G401 (cell line): ENCODE measurements around the gene COL6A1. TPM values are rescaled to one million over a fixed set of nuclear protein-coding genes. Genes with fewer than 3 reads are reported as not detected.

Experiments used
- DNase-seq: peaks from one replicate; pipeline ENCODE4 v3.0.0-alpha.2; 2015; ENCODE audit warnings: low spot score
- in situ Hi-C: cut with HindIII; loops from 2 replicates; pipeline ENCODE4 v1.10.0; 2016; ENCODE audit warnings: low sequenced_read_pairs, mixed read lengths
- total RNA-seq: library from RNA; depleted of rRNA; stranded (reverse); fragments of >200 nt; shearing (Covaris generic); gene quantifications from 2 replicates; pipeline ENCODE4 v1.2.3, GENCODE V29; 2014; rRNA removed

The COL6A1 gene
- total RNA-seq, 1 experiment from 2014 or later = 85.1 TPM

DNA sequence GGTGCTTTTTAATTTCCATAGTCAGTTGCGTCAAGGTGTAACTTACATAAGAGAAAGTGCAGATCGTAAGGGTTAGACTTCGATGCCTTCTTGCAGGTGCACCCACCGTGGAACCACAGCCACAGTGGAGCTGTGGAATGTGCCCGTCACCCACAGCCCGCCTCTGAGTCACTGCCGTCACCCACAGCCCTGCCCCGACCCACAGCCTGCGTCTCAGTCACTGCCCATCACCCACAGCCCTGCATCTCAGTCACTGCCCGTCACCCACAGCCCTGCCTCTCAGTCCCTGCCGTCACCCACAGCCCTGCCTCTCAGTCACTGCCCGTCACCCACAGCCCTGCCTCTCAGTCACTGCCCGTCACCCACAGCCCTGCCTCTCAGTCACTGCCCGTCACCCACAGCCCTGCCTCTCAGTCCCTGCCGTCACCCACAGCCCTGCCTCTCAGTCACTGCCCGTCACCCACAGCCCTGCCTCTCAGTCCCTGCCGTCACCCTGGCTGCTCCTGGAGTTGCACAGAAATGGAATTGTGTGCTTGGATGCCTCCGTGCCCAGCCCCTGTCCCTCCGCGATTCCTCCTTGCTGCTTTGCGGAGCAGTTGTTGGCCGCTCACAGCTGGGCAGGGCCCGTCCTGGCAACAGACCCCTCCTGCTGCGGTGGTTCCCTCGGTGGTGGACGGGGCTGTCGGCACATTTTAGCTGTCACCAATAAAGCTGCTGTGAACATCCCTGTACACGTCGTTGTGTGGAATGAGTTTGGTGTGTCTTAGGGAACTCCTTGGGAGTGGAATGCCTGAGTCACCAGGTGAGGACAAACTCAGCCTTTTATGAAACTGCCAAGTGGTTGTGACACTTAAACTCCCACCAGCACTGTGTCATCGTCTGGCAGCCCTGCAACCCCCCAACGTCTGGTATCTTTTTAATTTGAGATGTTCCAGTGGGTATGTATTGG is 71.4 kb downstream of the COL6A1 start:
- in situ Hi-C loops = no loop called here
- no peak for DNase-seq

DNA sequence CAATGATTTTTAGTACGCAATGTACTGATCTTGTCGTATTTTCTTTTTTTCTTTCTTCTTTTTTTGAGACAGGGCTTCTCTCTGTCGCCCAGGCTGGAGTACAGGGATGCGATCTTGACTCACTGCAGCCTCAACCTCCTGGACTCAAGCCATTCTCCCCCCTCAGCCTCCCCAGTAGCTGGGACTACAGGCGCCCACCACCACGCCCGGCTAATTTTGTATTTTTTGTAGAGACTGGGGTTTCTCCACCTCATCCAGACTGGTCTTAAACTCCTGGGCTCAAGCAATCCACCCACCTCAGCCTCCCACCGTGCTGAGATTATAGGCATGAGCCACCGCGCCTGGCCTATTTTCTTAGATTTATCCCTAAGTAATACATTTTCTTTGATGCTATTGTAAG is 72.5 kb downstream of the COL6A1 start:
- no peak for DNase-seq
- in situ Hi-C loops = no loop called here

DNA sequence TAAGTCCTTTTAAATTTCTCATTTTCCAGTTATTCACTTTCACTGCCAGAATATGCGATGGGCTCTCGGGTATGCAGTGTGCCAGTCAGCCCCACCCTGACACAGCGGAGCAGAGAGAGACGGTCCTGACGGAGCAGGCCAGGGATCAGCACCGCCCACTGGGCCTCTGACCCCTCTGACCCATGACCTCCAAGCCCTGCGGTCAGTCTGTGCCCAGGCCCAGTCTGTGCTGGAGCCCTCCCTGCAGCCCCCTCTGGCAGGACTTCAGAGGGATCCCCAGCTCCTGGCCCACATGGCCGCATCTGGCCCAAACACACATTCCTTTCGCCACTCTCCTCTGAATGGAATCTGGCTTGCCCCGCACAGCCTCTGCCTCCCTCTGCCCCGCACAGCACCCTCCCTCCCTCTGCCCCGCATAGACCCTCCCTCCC is 72.9 kb downstream of the COL6A1 start:
- DNase-seq = no peak
- in situ Hi-C loops = no loop called here

Other genes starting within 250 kb of the COL6A1 start
- 69.1 and 79.2 TPM in 2 replicates for gene COL6A2, start 116.3 kb downstream of the COL6A1 start, total RNA-seq
- gene FTCD, start 173.8 kb downstream of the COL6A1 start, total RNA-seq = 1.1 TPM in 1 of 2 replicates, not detected in the other
- gene SPATC1L, start 202.7 kb downstream of the COL6A1 start, total RNA-seq = 5.9 and 11.2 TPM in 2 replicates
- 59.4 and 66.8 TPM in 2 replicates for gene LSS, start 247.0 kb downstream of the COL6A1 start, total RNA-seq